ENCODE results near the gene CNPY1.

GRCh38 chr7:155576416-155576815 lies 30.1 kb upstream of the CNPY1 start:
- TF ChIP-seq CTCF (IDR thresholded peaks at IDR 0.05 in 4 of 5, conservative IDR thresholded peaks at IDR 0.05 in 1 of 5) = no peak
- TF ChIP-seq POLR2A (IDR thresholded peaks at IDR 0.05) = no peak

All from gastrocnemius medialis (tissue), 4 donors.